A673 (cell line): ENCODE data around the gene AUNIP. TPM values are rescaled to one million over a fixed set of nuclear protein-coding genes. Genes with fewer than 3 reads are reported as not detected.

Experiments
- BruUV-seq: library from RNA; stranded (reverse); fragments of 400-500 nt; replicated peaks from 2 replicates; lab custom pipeline; 2021; lab: Mats Ljungman, UMichigan
- CTCF ChIA-PET: fragments of 300-600 bp; sonication (Branson Sonifier 250); formaldehyde crosslinking; loops from one replicate; lab custom pipeline; 2022; ENCODE audit warnings: antibody characterized with exemption; lab: Charles Lee
- POLR2A ChIA-PET: fragments of 300-600 bp; sonication (Branson Sonifier 250); formaldehyde crosslinking; loops from one replicate; lab custom pipeline; 2022; ENCODE audit warnings: antibody characterized with exemption; ENCODE audit not compliant: low non-redundant PET; lab: Charles Lee
- DNase-seq: peaks from one replicate; pipeline ENCODE4 v3.0.0-alpha.2; 2015; ENCODE audit warnings: low spot score
- H3K27ac ChIP-seq: fragments of 200-600 bp; sonication (generic); 2 replicates; pipeline ENCODE4 v1.5.1; 2016; ENCODE audit warnings: mixed run types, low read depth, mild to moderate bottlenecking, mixed read lengths, antibody characterized with exemption, low read length; ENCODE audit not compliant: poor library complexity, severe bottlenecking
- H3K27me3 ChIP-seq: fragments of 200-600 bp; sonication (generic); replicated peaks from 2 replicates; pipeline ENCODE4 v1.6.1; 2017; ENCODE audit warnings: mixed run types, low read depth, mild to moderate bottlenecking, mixed read lengths, antibody characterized with exemption, low read length; ENCODE audit not compliant: insufficient read depth, poor library complexity
- H3K36me3 ChIP-seq: fragments of 200-600 bp; sonication (generic); 2 replicates; pipeline ENCODE4 v1.6.1; 2016; ENCODE audit warnings: mixed run types, mild to moderate bottlenecking, mixed read lengths, antibody characterized with exemption, low read length; ENCODE audit not compliant: insufficient read depth, poor library complexity, severe bottlenecking
- H3K4me1 ChIP-seq: fragments of 200-600 bp; sonication (generic); 2 replicates; pipeline ENCODE4 v1.6.1; 2017; ENCODE audit warnings: mixed run types, mild to moderate bottlenecking, mixed read lengths, antibody characterized with exemption, low read length; ENCODE audit not compliant: insufficient read depth, poor library complexity, severe bottlenecking
- H3K4me3 ChIP-seq: fragments of 200-600 bp; sonication (generic); 2 replicates; pipeline ENCODE4 v1.5.1; 2016; ENCODE audit warnings: low read depth, mixed run types, mild to moderate bottlenecking, mixed read lengths, low read length; ENCODE audit not compliant: poor library complexity, severe bottlenecking
- H3K9me3 ChIP-seq: fragments of 200-600 bp; sonication (generic); 2 replicates; pipeline ENCODE4 v1.6.1; 2016; ENCODE audit warnings: mixed run types, low read depth, mild to moderate bottlenecking, mixed read lengths, antibody characterized with exemption, low read length; ENCODE audit not compliant: poor library complexity, severe bottlenecking
- EZH2 ChIP-seq: fragments of 200-600 bp; sonication (generic); IDR thresholded peaks from 2 replicates; pipeline ENCODE4 v1.6.1; 2017; ENCODE audit warnings: borderline replicate concordance, low read depth, mild to moderate bottlenecking, mixed read lengths, antibody characterized with exemption, low read length; ENCODE audit not compliant: poor library complexity, severe bottlenecking
- intact Hi-C: fragments of 100-400 bp; cut with micrococcal nuclease; formaldehyde crosslinking; loops from one replicate; pipeline ENCODE4 v1.10.0; 2022; ENCODE audit not compliant: unreplicated experiment
- total RNA-seq: library from RNA; stranded (reverse); gene quantifications from 2 replicates; pipeline ENCODE4 v1.2.3, GENCODE V29; 2021
- TF ChIP-seq, protein P1 (sequence below): fragments of 300-800, 200-600 bp; sonication (generic); conservative IDR thresholded peaks from 2 replicates; pipeline ENCODE4 v1.5.1; 2017; ENCODE audit warnings: low read depth, mild to moderate bottlenecking, antibody characterized with exemption, low read length, moderate library complexity, mixed read lengths

AUNIP gene
- total RNA-seq, 1 experiment from 2014 or later = 18.9 TPM

DNA sequence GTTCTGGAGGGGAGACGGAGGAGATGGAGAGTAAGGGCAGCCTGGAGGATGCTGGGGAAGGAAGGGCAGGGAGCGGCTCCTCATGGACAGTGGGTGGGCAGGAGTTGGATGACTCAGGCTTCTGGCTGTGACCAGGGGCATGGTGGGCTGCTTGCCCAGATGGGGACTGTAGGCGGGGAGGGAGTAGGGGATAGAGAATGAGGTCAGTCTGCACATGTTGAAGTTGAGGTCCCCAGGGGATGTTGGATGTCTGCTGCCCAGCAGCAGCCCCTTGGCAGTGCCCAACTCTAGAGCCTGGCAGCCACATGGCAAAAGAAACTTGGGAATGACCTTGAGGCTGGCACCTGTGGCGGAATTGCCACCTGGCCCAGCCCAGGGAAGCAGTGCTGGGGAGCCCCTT, 52.8 kb downstream of the AUNIP start:
- no peaks in the 10 kb centered on the region for H3K4me1 ChIP-seq
- DNase-seq = no peak
- no peaks in the 10 kb centered on the region for H3K9me3 ChIP-seq
- TF ChIP-seq, protein P1, sequence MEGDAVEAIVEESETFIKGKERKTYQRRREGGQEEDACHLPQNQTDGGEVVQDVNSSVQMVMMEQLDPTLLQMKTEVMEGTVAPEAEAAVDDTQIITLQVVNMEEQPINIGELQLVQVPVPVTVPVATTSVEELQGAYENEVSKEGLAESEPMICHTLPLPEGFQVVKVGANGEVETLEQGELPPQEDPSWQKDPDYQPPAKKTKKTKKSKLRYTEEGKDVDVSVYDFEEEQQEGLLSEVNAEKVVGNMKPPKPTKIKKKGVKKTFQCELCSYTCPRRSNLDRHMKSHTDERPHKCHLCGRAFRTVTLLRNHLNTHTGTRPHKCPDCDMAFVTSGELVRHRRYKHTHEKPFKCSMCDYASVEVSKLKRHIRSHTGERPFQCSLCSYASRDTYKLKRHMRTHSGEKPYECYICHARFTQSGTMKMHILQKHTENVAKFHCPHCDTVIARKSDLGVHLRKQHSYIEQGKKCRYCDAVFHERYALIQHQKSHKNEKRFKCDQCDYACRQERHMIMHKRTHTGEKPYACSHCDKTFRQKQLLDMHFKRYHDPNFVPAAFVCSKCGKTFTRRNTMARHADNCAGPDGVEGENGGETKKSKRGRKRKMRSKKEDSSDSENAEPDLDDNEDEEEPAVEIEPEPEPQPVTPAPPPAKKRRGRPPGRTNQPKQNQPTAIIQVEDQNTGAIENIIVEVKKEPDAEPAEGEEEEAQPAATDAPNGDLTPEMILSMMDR = no peak
- TF ChIP-seq EZH2 = no peak
- H3K27ac ChIP-seq = no peak overlapping the region
- H3K27me3 ChIP-seq = no peaks in the 10 kb centered on the region
- ChIA-PET POLR2A (no interaction called here), CTCF (interaction anchor here (0.6 kb wide), 1 partner anchor 1118 kb away, joined by 14 read pairs; no protein-coding TSS in a partner anchor)
- H3K36me3 ChIP-seq = peaks cover 3% of the 10 kb centered on the region
- no peak overlapping the region for H3K4me3 ChIP-seq
- no TSS peak for BruUV-seq
- intact Hi-C loops = no loop called here

DNA sequence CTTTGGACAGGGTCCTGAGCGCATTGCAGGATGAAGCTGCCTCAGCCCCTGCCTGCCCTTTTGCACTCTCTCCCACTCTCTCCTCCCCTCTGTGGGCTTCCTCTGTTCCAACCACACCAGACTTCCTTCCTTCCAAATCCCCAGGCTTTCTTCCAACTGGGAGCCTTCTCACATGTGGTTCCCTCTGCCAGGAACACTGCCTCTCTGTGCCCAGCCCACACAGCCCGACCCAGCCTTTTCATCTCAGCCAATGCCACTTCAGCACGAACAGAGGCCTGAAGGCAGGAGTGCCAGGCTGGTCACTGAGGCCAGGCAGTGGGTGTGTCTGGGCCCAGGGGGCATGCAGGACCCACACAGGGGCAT, 53.4 kb downstream of the AUNIP start:
- TF ChIP-seq, protein P1 = no peak
- TF ChIP-seq EZH2 = no peak
- POLR2A ChIA-PET = no interaction called here
- Histone ChIP-seq H3K9me3 (no peaks in the 10 kb centered on the region), H3K27ac (no peak overlapping the region), H3K27me3 (no peaks in the 10 kb centered on the region), H3K36me3 (peaks cover 3% of the 10 kb centered on the region), H3K4me1 (no peaks in the 10 kb centered on the region), H3K4me3 (no peak overlapping the region)
- BruUV-seq = no TSS peak
- no peak for DNase-seq
- intact Hi-C loops = no loop called here
- CTCF ChIA-PET = no interaction called here

DNA sequence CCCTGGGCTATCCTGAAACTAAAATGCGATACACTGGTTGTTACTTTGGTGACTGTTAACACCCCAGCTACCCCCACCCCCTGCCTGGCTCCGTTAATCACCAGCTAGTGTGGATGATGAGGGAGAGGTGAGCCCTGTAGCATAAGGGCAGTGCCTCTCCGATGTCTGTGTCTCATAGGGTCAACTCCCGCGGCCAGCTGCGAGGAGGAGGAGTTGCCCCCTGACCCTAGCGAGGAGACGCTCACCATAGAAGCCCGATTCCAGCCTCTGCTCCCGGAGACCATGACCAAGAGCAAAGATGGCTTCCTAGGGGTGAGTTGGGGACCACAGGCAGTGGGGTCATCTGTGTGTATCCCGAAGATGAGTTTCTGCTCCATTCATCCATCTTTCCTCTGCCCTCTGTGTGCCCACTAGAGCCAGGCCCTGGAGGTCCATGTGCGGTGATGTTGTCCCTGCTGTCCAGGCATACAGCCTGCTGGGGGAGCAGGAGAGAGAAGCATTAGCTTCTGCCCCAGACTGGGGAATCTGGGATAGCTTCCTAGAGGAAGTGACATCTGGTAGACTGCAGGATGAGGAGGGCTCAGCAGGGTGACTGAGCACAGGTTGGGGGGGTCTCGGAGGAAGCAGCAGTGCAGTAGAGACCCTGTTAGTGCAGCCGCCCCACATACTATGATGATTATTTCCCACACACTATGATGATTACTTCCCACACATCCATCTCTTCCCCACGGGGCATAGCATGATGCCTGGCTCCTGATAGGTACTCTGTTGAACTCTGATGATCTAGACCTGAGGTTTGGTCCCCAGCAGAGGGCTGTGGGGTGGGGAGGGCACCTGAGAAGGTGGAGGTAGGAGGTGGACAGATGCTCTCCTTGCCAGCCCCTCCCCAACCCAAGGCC, 54.0 kb downstream of the AUNIP start:
- H3K36me3 ChIP-seq = peaks cover 3% of the 10 kb centered on the region
- DNase-seq = no peak
- H3K9me3 ChIP-seq = no peaks in the 10 kb centered on the region
- no peak overlapping the region for H3K27ac ChIP-seq
- TF ChIP-seq, protein P1 = no peak
- no peak for TF ChIP-seq EZH2
- no TSS peak for BruUV-seq
- ChIA-PET POLR2A (no interaction called here), CTCF (no interaction called here)
- H3K4me3 ChIP-seq = no peak overlapping the region
- no peaks in the 10 kb centered on the region for H3K27me3 ChIP-seq
- intact Hi-C loops = no loop called here
- no peaks in the 10 kb centered on the region for H3K4me1 ChIP-seq
